ENCODE results near the gene NDUFB2.
"Not testable (repeated sequence)": the region's sequence is repeated elsewhere in the genome, so short reads cannot be mapped to it uniquely, and the experiment has no call there.

The NDUFB2 gene

DNA sequence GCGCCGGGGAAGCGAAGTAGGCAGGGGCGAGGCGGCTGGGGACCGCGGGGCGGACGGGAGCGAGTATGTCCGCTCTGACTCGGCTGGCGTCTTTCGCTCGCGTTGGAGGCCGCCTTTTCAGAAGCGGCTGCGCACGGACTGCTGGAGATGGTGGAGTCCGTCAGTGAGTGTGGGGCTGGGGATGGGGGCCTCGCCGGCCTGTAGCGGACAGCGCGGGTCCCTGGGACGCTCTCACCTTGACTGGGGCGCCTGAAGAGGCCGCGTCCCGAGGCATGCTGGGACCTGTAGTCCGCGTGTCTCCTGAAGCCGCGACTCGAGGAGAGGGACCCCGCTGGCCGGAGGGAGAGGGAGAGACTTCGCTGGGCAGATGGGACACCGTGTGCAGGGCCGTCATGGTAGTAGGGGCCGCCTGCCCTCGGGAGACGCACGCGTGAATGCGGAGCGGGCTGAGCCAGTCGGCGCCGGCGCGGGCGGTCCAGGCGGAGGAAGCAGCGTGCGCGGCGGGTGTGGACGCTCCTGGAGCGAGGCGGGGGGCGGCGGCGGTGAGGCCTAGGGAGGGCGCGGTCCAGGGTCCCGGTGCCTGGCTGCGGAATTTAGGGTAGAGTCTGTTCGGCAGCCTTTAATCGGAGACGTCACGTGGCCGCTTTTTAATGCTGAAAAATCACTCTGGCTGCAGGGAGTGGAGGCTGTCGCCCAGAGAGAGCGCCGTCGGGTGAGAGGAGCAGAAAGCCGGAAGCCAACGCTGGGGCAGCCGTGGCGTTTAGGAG lies at the start of gene NDUFB2:
Gene NDUFB2, plus strand, starts transcription at position 29 of the 767 bp plus-strand sequence. Its CDS starts 37 bp downstream, at position 66.
- DNase-seq: peak; percentile 82 to 99 (median 97)

DNA sequence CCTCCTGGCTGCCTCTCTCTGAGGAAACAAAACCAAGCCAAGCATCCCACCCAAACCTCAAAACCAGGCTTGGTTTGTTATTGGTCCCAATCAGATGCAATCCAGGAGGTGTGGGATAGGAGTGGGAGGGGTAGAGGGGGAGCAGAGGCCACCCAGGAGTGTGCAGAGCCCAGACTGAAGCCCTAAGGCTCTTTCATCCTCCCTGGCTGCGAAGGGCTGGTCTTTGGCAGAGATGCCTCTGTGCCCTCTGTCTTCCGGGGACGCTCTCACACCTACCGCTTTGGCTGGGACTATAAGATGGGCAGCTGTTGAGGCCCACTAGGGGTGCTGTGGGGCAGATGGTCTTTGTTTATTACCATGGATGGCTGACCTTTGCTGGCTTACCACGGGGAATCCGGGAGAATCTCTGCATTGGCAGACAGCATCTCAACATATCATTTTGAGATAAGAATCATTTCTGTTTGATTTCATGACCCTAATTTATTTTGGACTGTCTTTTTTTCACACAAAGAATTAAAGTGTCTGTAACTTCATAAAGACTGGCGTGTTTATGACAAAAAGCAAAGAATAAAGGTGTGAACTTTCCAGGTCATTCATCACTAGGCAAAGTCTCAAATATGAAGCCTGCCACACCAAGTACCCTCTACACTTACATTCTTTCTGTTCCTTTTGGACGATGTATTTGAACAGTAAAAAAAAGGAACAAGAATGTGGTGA lies 49.4 kb upstream of the NDUFB2 start:
- DNase-seq: peak; percentile 37 to 81 (median 51)

DNA sequence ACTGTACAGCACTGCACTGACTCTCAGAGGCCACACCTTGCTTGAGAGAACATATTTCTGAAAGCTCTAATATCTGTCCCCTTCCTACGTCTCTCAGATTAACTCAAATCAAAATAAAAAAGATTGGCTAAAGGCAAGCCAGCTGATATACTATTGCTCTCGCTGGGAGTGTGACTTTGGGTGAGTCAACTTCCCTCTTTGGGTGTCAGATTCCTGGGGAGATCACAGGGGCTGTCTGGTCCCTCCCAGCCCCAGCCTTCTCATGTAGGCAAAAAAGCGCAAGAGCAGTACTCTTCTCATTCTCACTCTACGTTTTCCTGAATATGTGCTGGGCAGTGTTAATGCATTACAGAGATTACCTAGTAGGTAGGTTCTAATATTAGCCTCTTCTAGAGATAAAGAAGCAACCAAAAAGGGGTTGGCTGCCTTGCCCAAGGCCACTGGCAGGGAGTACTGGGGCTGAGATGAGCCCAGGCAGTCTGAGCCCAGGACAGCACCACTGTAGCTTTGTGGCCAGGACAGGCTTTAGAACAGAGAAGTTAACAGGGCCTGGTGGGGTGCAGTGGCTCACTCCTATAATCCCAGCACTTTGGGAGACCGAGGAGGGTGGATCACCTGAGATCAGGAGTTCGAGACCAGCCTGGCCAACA lies 46.8 kb upstream of the NDUFB2 start:
- DNase-seq: no peak

DNA sequence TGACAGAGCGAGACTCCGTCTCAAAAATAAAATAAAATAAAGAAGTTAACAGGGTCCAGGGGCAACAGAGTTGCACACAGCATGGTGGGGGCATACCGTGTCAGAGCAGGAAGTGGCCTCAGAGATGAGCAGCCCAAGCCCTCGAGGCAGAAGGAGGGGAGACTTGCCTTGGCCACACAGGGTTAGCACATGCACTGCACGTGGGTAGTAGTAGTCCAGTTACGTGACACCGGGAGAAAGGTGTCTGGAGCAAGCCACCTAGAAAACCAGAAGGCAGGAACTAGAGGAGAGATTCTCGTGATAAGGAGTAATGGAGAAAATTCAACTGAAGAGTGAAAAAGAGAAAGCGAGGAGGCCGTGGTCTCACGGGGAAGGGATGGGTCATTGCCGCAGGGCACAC lies 46.1 kb upstream of the NDUFB2 start:
- no peak for DNase-seq

DNA sequence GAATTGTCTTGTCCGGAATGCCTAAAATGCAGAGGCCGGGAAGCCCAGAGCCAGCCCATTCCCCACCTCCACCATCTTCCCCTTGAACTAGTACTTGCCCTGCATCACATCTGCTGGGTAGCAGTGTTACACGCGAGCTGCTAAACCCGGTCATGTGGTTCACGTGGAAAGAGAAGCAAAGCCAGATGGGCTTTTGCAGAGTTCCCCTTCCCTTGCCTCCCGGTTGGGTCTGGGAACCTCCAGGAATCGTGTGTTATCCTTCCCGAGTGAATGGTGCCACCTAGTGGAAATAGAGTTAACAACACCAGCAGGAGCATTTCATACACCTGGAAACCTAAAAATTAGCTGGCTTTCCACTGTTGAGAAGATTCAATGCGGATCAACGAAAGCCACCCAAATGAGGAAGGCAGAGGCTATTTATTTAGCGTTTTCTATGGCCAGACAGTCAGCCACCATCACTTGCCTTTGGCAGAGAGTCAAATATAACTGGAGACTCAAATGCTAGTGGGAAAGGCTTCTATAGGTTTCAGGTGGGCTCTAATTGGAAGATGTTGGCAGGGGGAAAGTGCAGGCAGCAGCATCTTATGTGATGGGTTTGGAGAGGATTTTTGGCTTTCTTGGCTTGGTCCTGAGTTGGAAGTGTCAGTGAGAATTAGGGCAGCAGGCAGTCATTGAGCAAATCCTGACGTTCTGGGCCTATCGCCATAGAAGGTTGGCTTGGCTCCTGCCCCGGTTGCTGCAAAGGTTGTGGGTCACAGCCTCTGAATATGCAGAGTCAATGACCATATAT lies 43.0 kb upstream of the NDUFB2 start:
- peak; percentile 78 to 95 (median 91) for DNase-seq

DNA sequence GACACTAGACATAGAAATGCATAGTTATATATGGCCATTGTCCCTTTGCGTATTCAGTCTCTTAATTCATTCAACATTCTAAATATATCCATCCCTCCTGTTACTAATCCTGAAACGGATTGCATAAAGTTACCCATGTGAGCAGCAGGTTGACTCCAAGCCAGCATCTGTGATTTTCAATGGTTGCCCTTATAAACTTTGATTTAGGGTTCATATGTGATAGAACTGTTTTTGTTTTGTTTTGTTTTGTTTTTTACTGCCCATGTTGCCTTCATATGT lies 42.5 kb upstream of the NDUFB2 start:
- no peak for DNase-seq

DNA sequence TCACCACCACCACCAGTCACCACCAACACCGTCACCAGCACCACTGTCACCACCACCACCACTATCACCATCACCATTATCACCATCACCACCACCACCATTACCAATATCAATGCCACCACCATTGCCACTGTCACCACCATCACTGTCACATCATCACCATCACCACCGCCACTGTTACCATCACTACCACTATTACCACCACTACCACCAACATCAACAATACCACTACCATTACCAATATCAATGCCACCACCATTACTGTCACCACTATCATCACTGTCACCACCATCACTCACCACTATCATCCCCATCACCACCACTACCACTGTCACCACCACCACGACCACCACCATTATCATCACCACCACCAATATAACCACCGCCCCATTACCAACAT lies 41.8 kb upstream of the NDUFB2 start:
- DNase-seq: no peak

DNA sequence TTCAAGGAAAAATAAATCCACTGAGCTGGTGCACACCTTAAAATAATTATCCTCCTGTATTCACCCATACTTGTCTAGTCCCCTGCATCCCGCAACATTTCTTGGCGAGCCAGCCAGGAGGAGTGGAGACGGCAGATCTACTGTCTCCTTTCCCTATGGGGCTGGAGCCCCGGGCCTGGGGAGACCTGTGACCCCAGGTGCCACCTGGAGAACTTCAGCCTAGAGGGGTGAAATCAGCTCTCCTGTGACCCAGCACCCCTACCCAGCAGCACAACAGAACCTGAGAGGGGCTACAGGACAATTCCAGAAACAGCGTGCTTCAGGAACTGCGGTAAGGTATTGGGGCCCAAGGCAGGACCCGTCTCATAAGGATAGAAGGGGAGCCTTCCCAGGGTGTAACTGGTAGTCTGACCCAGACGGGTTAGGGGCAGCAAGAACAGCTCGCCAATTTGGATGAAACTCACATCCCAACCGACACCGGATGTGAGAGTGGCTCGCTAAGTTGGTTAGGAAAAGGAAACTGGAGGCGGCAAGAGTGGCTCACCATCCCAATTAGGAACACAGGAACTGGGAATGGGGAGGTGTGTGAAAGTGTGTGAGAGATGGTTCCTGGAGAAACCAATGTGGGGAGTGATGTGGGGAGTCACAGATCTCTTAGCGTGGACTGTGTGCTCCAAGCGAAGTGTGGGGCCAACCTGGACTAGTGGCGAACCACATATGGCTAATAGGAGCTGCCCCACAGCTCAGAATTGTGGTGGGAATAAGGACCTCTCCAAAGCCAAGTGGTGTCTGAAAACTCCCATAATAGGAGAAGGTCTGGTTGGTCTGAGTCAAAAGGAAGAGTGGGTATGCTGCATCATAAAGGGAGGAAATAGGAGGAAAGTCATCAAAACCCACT lies 40.7 kb upstream of the NDUFB2 start:
- DNase-seq: no peak

DNA sequence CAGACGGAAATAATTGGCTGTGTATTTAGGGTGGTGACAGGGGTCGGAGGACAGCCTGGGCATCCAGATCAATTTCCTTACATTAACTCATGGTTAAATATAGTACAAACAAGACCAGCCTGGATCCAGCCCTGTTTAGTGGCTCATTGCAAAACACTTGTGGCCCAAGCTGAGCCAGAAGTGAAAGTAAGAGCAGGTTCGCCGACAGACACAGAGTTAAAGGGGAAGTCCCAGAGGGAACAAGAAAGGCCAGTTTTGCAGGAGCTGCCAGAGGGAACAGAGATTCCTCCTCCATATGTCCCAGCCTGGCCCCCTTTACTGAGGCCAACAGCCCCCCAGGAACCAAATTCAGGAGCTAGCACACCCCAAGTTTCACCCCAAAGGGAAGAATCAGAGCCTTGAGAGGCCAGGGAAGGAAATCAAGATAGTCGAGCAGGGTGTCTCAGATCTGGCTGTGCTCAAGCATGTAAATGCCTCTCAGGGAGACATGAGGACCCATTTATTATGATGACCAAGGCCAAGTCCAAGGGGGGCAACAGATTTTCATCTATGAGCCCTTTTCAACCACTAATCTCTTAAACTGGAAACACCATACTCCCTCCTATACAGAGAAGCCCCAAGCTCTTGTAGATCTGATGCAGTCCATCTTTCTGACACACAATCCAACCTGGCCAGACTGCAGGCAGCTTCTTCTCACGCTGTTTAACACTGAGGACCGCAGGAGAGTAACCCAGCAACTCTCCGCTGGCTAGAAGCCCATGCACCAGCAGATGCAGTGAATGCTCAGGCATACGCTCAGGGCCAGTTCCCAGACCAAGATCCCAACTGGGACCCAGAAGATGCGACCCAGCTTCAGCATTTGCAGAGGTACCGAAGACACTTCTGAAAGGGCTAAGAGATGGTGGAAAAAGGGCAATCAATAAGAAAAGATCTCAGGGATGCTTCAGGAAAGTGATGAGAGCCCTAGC lies 39.7 kb upstream of the NDUFB2 start:
- peak in 1 of 3 experiments; percentile 27 for DNase-seq

DNA sequence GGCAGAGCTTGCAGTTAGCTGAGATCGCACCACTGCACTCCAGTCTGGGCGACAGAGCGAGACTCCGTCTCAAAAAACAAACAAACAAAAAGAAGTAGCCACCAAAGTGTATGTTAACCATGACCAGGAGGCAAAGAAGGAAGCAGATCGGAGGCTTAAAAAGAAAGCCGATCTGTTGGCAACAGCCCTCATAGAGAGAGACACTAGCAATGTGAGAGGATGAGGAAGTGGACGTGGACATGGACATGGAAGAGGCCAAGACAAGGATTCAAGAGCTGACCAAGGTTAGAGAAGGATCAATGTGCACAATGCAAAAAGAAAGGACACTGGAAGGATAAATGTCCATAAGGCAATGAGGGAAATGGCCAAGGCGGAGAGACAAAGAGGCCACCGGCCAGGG lies 38.6 kb upstream of the NDUFB2 start:
- DNase-seq: no peak

DNA sequence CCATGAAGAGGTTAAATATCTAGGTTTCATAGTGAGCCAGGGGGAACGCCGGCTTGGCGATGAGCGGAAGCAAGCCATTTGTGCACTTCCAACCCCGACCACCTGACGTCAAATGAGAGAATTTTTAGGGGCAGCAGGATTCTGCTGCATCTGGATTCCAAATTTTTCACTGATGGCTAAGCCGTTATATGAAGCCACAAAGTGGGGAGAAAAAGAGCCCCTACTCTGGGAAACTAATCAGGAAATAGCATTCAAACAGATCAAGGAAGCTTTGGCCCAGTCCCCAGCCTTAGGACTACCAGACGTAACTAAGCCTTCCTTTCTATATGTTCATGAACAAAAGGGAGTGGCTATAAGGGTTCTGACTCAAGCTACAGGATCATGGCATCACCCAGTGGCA lies 36.7 kb upstream of the NDUFB2 start:
- no peak for DNase-seq

DNA sequence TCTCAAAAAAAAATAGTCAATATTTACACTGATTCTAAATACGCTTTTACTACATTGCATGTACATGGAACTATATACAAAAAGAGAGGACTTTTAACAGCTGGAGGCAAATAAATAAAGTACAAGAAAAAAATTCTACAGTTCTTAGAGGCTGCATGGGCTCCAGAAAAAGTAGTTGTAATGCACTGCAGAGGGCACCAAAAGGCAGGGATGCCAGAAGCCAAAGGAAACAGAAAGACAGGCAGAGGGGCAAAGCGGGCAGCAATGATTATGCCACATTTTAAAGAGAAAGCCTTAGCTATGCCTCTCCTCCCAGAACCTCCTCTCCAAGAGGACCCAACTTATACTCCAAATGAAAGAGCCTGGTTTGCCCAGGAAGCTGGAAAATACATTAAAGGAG lies 35.4 kb upstream of the NDUFB2 start:
- DNase-seq: peak in 1 of 3 experiments; percentile 23

DNA sequence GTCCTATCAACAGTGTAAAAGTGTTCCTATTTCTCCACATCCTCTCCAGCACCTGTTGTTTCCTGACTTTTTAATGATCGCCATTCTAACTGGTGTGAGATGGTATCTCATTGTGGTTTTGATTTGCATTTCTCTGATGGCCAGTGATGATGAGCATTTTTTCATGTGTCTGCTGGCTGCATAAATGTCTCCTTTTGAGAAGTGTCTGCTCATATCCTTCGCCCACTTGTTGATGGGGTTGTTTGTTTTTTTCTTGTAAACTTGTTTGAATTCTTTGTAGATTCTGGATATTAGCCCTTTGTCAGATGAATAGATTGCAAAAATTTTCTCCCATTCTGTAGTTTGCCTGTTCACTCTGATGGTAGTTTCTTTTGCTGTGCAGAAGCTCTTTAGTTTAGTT lies 33.6 kb upstream of the NDUFB2 start:
- not testable (repeated sequence) for DNase-seq

DNA sequence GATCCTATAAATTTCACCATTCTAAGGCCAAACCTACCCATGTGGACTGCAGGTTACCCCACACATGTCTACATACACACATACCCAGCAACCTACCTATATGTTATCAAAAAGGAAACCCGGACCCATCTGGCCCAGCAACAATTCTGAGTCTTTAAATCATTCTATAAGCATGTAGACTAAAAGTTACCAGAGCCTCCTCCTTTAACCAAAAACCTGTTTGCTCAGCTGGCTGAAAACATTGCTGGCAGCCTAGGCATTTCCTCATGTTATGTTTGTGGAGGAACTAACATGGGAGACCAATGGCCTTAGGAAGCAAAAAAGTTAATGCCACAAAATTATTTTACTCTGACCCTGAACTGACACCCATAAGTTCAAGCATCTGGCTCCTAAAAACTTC lies 29.0 kb upstream of the NDUFB2 start:
- DNase-seq: no peak

DNA sequence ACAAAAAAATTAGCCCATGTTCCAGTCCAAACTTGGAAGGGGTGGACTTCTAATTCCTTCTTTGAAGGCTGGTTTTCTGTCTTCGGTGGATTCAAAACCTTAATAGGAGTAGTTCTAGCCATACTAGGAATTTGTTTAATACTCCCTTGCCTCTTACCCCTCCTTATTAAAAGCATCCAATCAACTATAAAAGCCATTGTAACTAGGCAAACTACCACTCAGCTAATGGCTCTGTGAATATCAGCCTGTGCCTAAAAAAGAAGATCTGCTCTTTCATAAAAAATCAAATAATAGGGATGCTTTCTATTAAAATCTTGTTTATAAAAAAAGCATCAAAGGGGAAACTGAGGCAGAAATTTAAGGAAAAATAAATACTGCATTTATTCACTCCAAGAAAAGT lies 27.9 kb upstream of the NDUFB2 start:
- no peak for DNase-seq

DNA sequence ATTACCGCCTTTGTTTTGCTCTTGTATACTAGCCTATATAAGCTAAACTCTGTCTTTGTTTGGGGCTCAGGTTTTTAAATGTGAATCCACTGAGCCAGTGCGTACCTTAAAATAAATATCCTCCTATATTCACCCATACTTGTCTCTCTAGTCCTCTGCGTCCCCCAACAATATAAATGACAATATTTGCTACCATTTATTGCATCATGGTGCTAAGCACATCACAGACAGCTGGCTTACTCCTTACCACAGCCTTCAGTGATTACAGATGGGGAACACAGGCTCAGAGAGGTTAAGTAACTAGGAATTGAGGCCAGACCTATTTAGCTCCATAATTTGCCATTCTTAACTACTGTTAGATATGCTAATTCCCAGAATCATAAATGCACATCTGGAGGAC lies 27.2 kb upstream of the NDUFB2 start:
- DNase-seq: no peak

DNA sequence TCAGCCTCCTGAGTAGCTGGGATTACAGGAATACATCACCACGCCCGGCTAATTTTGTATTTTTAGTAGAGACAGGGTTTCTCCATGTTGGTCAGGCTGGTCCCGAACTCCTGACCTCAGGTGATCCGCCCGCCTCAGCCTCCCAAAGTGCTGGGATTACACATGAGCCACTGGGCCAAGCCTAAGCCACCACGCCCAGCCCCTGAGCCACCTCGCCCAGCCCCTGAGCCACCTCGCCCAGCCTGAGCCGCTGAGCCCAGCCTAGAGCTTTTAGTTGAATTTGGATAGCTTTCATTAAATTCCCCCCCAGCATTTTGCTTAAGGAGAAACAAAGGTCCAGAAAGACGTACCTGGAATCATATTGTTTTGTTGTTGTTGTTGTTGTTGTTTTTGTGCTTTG lies 26.6 kb upstream of the NDUFB2 start:
- not testable (repeated sequence) for DNase-seq

DNA sequence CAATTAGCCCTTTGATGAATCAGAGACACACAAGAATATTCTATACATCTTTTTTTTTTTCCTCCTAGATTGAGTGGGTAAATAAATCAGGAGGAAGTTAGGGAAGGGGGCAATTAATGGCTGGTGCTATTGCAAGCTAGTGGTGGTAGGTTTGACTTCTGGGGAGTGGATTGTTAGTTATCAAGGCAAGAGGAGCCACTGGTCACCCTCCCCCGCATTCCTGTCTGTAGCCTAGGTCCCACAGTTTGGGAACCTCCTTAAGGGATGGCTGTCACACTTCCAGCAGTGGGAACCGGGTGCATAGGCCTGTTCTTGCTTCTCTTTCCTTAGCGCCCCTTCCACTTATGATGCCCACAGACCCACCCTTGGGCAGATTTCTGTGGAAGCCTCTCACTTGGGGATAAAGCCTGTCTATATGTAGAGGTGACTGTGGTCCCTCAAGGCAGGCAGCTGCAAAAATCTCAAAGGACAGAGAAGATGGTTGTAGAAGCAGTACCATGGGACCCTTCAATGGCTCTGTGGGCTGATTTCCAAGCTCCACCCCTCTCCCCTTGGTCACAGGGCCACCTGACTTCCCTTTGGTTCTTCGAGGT lies 26.1 kb upstream of the NDUFB2 start:
- no peak for DNase-seq

DNA sequence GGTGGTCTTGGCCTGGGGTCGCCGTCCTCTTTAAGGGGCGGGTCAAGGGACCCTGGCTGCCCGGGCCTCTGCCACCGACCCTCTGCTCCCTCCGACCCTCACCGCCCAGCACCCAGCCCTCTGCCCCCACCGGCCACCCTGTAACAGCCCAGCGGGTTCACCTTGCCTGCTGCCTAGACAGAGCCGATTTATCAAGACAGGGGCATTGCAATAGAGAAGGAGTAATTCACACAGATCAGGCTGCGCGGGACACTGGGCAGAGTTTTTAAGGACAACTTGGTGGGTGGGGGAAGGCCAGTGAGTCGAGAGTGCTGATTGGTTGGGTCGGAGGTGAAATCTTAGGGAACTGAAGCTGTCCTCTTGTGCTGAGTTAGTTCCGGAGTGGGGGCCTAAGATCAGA lies 24.5 kb upstream of the NDUFB2 start:
- no peak for DNase-seq

DNA sequence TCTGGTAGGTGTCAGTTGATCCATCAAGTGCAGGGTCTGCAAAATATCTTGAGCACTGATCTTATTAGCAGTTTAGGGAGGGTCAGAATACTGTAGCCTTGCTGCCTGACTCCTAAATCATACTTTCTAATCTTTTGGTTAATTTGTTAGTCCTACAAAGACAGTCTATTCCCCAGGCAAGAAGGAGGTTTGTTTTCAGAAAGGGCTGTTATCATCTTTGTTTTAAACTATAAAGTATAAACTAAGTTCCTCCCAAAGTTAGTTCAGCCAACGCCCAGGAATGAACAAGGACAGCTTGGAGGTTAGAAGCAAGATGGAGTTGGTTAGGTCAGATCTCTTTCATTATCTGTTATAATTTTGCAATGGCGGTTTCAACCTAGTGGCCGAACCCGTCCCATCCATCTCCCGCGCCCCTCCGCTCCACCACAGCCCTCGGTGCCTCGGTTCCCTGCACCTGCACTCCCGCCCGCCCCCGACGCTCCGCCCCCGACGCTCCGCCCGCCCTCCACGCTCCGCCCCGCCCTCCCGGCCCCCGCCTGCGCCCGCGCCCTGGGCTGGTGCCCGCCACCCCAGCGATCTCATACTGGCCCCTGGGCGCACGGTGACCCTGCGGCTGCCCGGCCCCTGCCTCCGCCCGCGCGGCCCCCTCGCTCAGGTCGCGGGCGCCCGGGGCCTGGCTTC lies 24.0 kb upstream of the NDUFB2 start, which contains the start of gene ADCK2:
Gene ADCK2, plus strand, starts transcription at position 564 of the 681 bp plus-strand sequence. CDS start 386 bp downstream, outside the sequence.
- DNase-seq: peak; percentile 68 to 93 (median 86)
